HEK293 (cell line): ENCODE results near the gene AHRR.
A peak's percentile ranks its signal among the peaks of the same experiment; 100 is the strongest.

Experiments
- CTCF ChIA-PET: fragments of 350-600 bp; formaldehyde crosslinking; extraction: SDS; loops from one replicate; lab custom pipeline; 2021; ENCODE audit warnings: antibody characterized with exemption; lab: Yijun Ruan, JAX
- POLR2A ChIA-PET: fragments of 300-600 bp; formaldehyde crosslinking; extraction: SDS; loops from one replicate; lab custom pipeline; 2020; ENCODE audit warnings: antibody characterized with exemption, inconsistent platforms; lab: Yijun Ruan, JAX
- H3K27ac ChIP-seq: fragments of 200-500 bp; sonication (Bioruptor generic); 2 replicates; pipeline ENCODE4 v1.5.1; 2014; ENCODE audit warnings: low read depth, low read length, control low read depth, inconsistent platforms; ENCODE audit errors: extremely low read depth
- H3K36me3 ChIP-seq, 2 experiments: fragments of 200-500 bp in 1 of 2; sonication (Bioruptor generic) in 1 of 2; 1 replicate in 1 of 2; 2 replicates in 1 of 2; pipeline ENCODE4 v1.5.1; 2014 to 2017; ENCODE audit warnings: inconsistent platforms in 2 of 2, low read length in 2 of 2; ENCODE audit not compliant: control insufficient read depth in 2 of 2, insufficient read depth in 1 of 2
- H3K4me1 ChIP-seq: fragments of 200-500 bp; sonication (Bioruptor generic); 2 replicates; pipeline ENCODE4 v1.5.1; 2014; ENCODE audit warnings: mild to moderate bottlenecking, low read length, inconsistent platforms; ENCODE audit not compliant: control insufficient read depth, insufficient read depth
- H3K4me3 ChIP-seq: 2 replicates; pipeline ENCODE4 v1.5.1; 2011; ENCODE audit warnings: low read depth, mild to moderate bottlenecking, control low read depth, low read length, moderate library complexity
- H3K9me3 ChIP-seq: fragments of 200-500 bp; sonication (Bioruptor generic); 2 replicates; pipeline ENCODE4 v1.5.1; 2014; ENCODE audit warnings: low read depth, low read length, inconsistent platforms; ENCODE audit not compliant: control insufficient read depth, insufficient read depth
- PRDM1 ChIP-seq: fragments of 450-650 bp; formaldehyde crosslinking; IDR thresholded peaks from 2 replicates; pipeline ENCODE4; 2016; ENCODE audit warnings: missing biosample characterization, missing genetic modification characterization
- SCRT1 ChIP-seq: fragments of 450-650 bp; formaldehyde crosslinking; IDR thresholded peaks from 2 replicates; pipeline ENCODE4 v1.5.1; 2016; ENCODE audit warnings: missing biosample characterization, missing genetic modification characterization, borderline replicate concordance
- SCRT2 ChIP-seq: fragments of 450-650 bp; formaldehyde crosslinking; IDR thresholded peaks from 2 replicates; pipeline ENCODE4 v1.5.1; 2016; ENCODE audit warnings: missing biosample characterization, missing genetic modification characterization
- YY2 ChIP-seq: fragments of 450-650 bp; formaldehyde crosslinking; IDR thresholded peaks from 2 replicates; pipeline ENCODE4 v1.5.1; 2016; ENCODE audit warnings: missing biosample characterization, missing genetic modification characterization
- ZNF223 ChIP-seq: fragments of 450-650 bp; formaldehyde crosslinking; IDR thresholded peaks from 2 replicates; pipeline ENCODE4 v1.5.1; 2016; ENCODE audit warnings: missing biosample characterization, missing genetic modification characterization
- ZNF266 ChIP-seq: fragments of 450-650 bp; formaldehyde crosslinking; IDR thresholded peaks from 2 replicates; pipeline ENCODE4 v1.5.1; 2016; ENCODE audit warnings: missing biosample characterization, missing genetic modification characterization, low read depth
- ZNF292 ChIP-seq: fragments of 450-650 bp; formaldehyde crosslinking; IDR thresholded peaks from 2 replicates; pipeline ENCODE4 v1.5.1; 2016; ENCODE audit warnings: low read depth, missing biosample characterization, missing genetic modification characterization, borderline replicate concordance
- ZNF335 ChIP-seq: fragments of 450-650 bp; formaldehyde crosslinking; conservative IDR thresholded peaks from 2 replicates; pipeline ENCODE4 v1.5.1; 2016; ENCODE audit warnings: missing biosample characterization, missing genetic modification characterization
- ZNF341 ChIP-seq: fragments of 450-650 bp; formaldehyde crosslinking; IDR thresholded peaks from 2 replicates; pipeline ENCODE4; 2016; ENCODE audit warnings: low read depth, missing biosample characterization, missing genetic modification characterization
- ZNF571 ChIP-seq: fragments of 450-650 bp; formaldehyde crosslinking; IDR thresholded peaks from 2 replicates; pipeline ENCODE4 v1.5.0; 2017; ENCODE audit warnings: missing biosample characterization, missing genetic modification characterization
- ZNF654 ChIP-seq: fragments of 450-650 bp; formaldehyde crosslinking; IDR thresholded peaks from 2 replicates; pipeline ENCODE4 v1.5.1; 2016; ENCODE audit warnings: low read depth, missing biosample characterization, missing genetic modification characterization
- ZNF701 ChIP-seq: fragments of 450-650 bp; formaldehyde crosslinking; IDR thresholded peaks from 2 replicates; pipeline ENCODE4 v1.5.1; 2016; ENCODE audit warnings: missing biosample characterization, missing genetic modification characterization
- ZSCAN23 ChIP-seq: fragments of 450-650 bp; formaldehyde crosslinking; IDR thresholded peaks from 2 replicates; pipeline ENCODE4 v1.5.1; 2016; ENCODE audit warnings: missing biosample characterization, missing genetic modification characterization
- TF ChIP-seq, protein P1 (sequence below): fragments of 450-650 bp; formaldehyde crosslinking; IDR thresholded peaks from 2 replicates; pipeline ENCODE4 v1.5.1; 2016; ENCODE audit warnings: missing biosample characterization, missing genetic modification characterization
- TF ChIP-seq, protein P2 (sequence below): fragments of 450-650 bp; formaldehyde crosslinking; IDR thresholded peaks from 2 replicates; pipeline ENCODE4 v1.5.1; 2017; ENCODE audit warnings: missing biosample characterization, mild to moderate bottlenecking, missing genetic modification characterization, moderate library complexity

The AHRR gene

DNA sequence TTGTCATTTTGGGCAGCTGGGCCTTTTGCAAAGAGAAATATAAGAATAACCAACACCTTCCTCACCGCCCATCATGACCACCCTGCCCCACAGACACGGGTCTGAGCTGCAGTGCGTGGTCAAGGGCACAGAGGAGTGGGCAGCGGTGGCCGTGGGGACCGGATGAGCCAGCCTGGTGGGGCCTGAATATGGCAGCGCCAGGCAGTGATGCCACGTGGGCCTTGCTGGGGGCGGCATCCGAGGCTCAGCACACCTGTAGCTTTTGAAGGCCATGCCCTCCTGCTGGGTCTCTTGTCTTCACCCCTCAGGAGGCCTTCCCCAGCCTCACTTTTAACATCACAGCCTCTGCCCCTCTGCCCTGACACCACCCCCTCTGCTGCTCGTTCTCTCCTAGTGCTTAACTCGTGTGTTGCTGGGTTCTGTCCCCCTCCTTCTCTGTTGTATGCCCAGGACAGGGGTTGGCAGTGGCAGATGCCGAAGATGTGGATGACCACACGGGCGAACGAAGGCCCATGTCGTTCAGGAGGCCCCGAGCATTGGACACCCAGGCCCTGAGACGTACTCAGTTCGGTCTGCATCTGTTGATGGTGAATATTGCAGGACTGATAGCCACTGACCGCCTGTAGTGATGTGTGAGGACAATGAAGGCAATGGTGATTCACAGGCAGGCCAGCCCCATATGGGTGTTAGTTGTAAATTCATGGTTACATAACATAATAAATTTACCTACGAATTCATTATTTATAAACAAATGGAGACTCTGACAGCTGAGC lies 46.0 kb downstream of the AHRR start:
- ChIA-PET CTCF (interaction anchor here (0.7 kb wide), 1 partner anchor 32 kb away, joined by 3 read pairs; no protein-coding TSS in a partner anchor), POLR2A (no interaction called here)
- H3K4me3 ChIP-seq, result no peak overlapping the region
- H3K36me3 ChIP-seq, result no peaks in the 10 kb centered on the region
- H3K27ac ChIP-seq, result no peak overlapping the region
- no peaks in the 10 kb centered on the region; the same call in 1 of the 2 replicates for H3K4me1 ChIP-seq
- H3K9me3 ChIP-seq, result no peaks in the 10 kb centered on the region
- TF ChIP-seq, protein P1, sequence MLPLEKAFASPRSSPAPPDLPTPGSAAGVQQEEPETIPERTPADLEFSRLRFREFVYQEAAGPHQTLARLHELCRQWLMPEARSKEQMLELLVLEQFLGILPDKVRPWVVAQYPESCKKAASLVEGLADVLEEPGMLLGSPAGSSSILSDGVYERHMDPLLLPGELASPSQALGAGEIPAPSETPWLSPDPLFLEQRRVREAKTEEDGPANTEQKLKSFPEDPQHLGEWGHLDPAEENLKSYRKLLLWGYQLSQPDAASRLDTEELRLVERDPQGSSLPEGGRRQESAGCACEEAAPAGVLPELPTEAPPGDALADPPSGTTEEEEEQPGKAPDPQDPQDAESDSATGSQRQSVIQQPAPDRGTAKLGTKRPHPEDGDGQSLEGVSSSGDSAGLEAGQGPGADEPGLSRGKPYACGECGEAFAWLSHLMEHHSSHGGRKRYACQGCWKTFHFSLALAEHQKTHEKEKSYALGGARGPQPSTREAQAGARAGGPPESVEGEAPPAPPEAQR (tag by site-specific recombination), result no peak
- TF ChIP-seq ZSCAN23 (tag by site-specific recombination), result no peak
- TF ChIP-seq SCRT2 (tag by site-specific recombination), result peak; percentile 31; the same call in 1 of the 2 replicates
- TF ChIP-seq ZNF654 (tag by site-specific recombination), result no peak
- TF ChIP-seq ZNF223 (tag by site-specific recombination), result no peak
- TF ChIP-seq ZNF701 (tag by site-specific recombination), result no peak
- TF ChIP-seq ZNF292 (tag by site-specific recombination), result no peak

DNA sequence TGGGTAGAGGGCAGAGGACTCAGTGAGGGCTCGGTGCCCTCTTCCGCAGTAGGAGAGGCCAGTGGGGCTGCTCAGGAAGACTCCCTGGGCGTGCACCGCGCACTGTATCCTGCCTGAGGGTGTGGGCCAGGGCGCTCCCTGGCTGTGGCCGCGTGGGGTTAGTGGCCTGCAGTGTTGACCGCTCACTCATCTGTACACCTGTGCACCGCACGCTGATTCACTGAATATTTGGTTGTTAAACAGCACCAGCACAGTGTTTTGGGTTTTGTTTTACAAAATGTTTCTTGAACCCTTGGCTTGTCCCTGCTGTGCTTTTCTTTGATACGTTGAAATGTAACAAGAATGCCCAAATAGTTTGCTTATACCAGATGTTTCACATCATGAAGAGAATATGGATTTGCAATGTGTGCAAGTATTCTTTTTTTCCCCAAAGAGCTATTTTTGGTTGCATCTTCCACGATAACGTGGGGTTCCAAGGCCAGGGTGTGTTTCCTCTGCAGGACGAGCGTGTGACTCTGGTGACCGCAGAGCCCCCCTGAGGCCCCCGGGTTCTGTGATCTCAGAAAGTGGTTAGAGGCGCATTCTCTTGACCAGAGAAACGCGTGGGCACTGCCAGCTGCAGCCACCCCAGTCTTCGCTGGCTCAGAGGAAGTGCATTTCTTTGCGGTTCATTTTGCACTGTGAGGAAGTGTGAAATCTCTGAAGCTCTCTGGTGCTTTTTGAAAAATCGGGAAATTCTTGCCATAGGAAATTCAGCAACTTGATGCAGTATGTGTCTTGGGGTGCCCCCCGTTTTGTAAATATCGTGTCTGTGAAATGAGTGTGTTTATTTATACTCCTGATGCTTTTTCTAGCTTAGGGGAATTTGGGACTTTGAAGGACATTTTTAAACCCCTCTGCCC lies 46.9 kb downstream of the AHRR start:
- H3K27ac ChIP-seq, result no peak overlapping the region
- no peaks in the 10 kb centered on the region for H3K36me3 ChIP-seq
- peaks cover 8% of the 10 kb centered on the region for H3K4me1 ChIP-seq
- ChIA-PET POLR2A (no interaction called here), CTCF (interaction anchor here (0.8 kb wide), 1 partner anchor 31 kb away, joined by 6 read pairs; no protein-coding TSS in a partner anchor)
- H3K9me3 ChIP-seq, result no peaks in the 10 kb centered on the region
- no peak overlapping the region for H3K4me3 ChIP-seq
- TF ChIP-seq ZNF266 (tag by site-specific recombination) (no peak), YY2 (tag by site-specific recombination) (no peak), PRDM1 (no peak), ZNF571 (tag by site-specific recombination) (no peak), ZNF335 (tag by site-specific recombination) (no peak)
- TF ChIP-seq, protein P2, sequence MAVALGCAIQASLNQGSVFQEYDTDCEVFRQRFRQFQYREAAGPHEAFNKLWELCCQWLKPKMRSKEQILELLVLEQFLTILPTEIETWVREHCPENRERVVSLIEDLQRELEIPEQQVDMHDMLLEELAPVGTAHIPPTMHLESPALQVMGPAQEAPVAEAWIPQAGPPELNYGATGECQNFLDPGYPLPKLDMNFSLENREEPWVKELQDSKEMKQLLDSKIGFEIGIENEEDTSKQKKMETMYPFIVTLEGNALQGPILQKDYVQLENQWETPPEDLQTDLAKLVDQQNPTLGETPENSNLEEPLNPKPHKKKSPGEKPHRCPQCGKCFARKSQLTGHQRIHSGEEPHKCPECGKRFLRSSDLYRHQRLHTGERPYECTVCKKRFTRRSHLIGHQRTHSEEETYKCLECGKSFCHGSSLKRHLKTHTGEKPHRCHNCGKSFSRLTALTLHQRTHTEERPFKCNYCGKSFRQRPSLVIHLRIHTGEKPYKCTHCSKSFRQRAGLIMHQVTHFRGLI (tag by site-specific recombination), result no peak

DNA sequence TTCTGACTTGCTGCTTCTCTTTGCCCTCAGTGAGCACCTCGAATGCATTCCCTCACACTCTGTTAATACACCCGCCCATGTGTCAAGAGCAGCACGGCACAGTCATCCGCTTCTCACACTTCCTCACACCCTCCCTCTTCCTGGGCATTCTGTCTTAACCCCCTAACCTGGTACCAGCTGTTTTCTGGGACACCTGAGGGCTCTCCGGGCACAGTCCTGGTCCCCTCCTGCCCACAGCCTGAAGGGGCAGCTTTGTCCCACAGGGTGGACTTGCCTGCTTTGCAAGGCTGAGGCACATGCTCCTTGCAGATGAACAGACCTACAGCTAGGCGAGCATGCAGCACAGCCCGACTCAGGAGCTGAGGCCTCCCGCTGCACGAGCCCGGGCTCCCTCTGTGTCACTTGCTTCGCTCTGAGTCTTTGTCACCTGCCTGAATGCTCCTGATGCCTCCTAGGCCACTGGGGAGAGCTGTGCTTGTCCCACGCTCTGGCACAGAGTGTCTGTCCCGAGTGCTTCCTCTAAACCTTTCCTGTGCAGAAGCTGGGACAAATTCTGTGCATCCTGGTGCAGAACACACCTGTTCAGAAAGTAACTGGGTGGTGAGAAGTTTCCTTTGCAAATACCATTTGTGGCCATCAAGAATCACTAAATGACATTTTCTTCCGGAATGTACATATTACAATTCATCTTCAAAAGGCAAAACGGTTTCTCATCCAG lies 47.8 kb downstream of the AHRR start:
- POLR2A ChIA-PET, result no interaction called here

More for the DNA sequence above, 47.8 kb downstream of the AHRR start:
- Histone ChIP-seq H3K36me3 (no peaks in the 10 kb centered on the region), H3K27ac (no peak overlapping the region), H3K4me1 (peaks cover 14% of the 10 kb centered on the region), H3K4me3 (no peak overlapping the region), H3K9me3 (no peaks in the 10 kb centered on the region)
- CTCF ChIA-PET, result interaction anchor here (0.8 kb wide), 1 partner anchor 32 kb away, joined by 6 read pairs; no protein-coding TSS in a partner anchor
- TF ChIP-seq ZNF341 (peak; percentile 53), SCRT1 (tag by site-specific recombination) (no peak)
